Natural killer cell (primary cell): Measurements from ENCODE around the gene KCNK6. TPM values are rescaled to one million over a fixed set of nuclear protein-coding genes. Genes with fewer than 3 reads are reported as not detected.

ENCODE experiments used
- ATAC-seq, 3 donors: fragments of 150-1000 bp in 2 of 3; fragments of 200-7000 bp in 1 of 3; cut with Tn5 transposase; 1 replicate in 1 of 3; 2 replicates in 2 of 3; pipeline ENCODE4 v1.10.0; 2021; ENCODE audit warnings: mild to moderate bottlenecking in 2 of 3, moderate library complexity in 2 of 3
- DNase-seq, 2 donors: peaks; one replicate each; pipeline versions ENCODE4 v3.0.0 to v3.0.0-alpha.2; 2013 to 2021; ENCODE audit warnings: mixed read lengths in 1 of 2
- H3K27ac ChIP-seq: one replicate; pipeline ENCODE4 v1.5.1; 2013; ENCODE audit warnings: mild to moderate bottlenecking, low read length
- H3K27me3 ChIP-seq: one replicate; pipeline ENCODE4 v1.6.1; 2013; ENCODE audit warnings: low read length; ENCODE audit not compliant: control insufficient read depth, insufficient read depth
- H3K36me3 ChIP-seq: one replicate; pipeline ENCODE4 v1.6.1; 2013; ENCODE audit warnings: low read length; ENCODE audit not compliant: control insufficient read depth, insufficient read depth
- H3K4me1 ChIP-seq: one replicate; pipeline ENCODE4 v1.6.1; 2013; ENCODE audit warnings: low read length; ENCODE audit not compliant: control insufficient read depth, insufficient read depth
- H3K4me3 ChIP-seq: one replicate; pipeline ENCODE4 v1.5.1; 2013; ENCODE audit warnings: low read length
- H3K9me3 ChIP-seq: one replicate; pipeline ENCODE4 v1.6.1; 2013; ENCODE audit warnings: low read length; ENCODE audit not compliant: control insufficient read depth, insufficient read depth
- H3K27ac Mint-ChIP-seq, 2 donors: one replicate each; pipeline ENCODE4 v1.8.0; 2022; ENCODE audit warnings: mild to moderate bottlenecking in 2 of 2, mixed read lengths in 2 of 2, moderate library complexity in 1 of 2
- H3K27me3 Mint-ChIP-seq, 2 donors: one replicate each; pipeline ENCODE4 v1.8.0; 2022; ENCODE audit warnings: low read depth in 2 of 2, mixed read lengths in 2 of 2
- H3K36me3 Mint-ChIP-seq: one replicate; pipeline ENCODE4 v1.8.0; 2022; ENCODE audit warnings: mixed read lengths
- H3K4me1 Mint-ChIP-seq, 2 donors: one replicate each; pipeline ENCODE4 v1.8.0; 2022; ENCODE audit warnings: mixed read lengths in 2 of 2
- H3K4me3 Mint-ChIP-seq: one replicate; pipeline ENCODE4 v1.8.0; 2022; ENCODE audit warnings: mild to moderate bottlenecking, moderate library complexity, mixed read lengths
- H3K9me3 Mint-ChIP-seq, 2 donors: one replicate each; pipeline ENCODE4 v1.8.0; 2022; ENCODE audit warnings: mixed read lengths in 2 of 2
- CTCF ChIP-seq: fragments of 200-600 bp; IDR thresholded peaks from one replicate; pipeline ENCODE4 v1.8.0; 2022; ENCODE audit warnings: antibody characterized with exemption
- WGBS: methylation state at CpG from one replicate; pipeline ENCODE4 v1.1.7; 2013; ENCODE audit warnings: missing lambda C conversion rate; ENCODE audit not compliant: insufficient coverage; 5-methylcytosine and 5-hydroxymethylcytosine counted together
- intact Hi-C: fragments of 100-400 bp; cut with micrococcal nuclease; formaldehyde crosslinking; loops from one replicate; pipeline ENCODE4 v1.14.2; 2022
- total RNA-seq, 4 donors: library from RNA; stranded (reverse); fragments of 120-200 nt in 1 of 4; gene quantifications; one replicate each; pipeline versions ENCODE4 v1.2.3 to v1.2.4, GENCODE V29; 2013 to 2022

KCNK6 gene
- total RNA-seq, 3 donors from 2014 or later (not counting 1 experiment from before 2014, with no cell fraction given) = 2.1 to 6.2 (median 2.5) TPM

GRCh38 chr19:38293281-38293680 is 26.4 kb upstream of the KCNK6 start:
- ATAC-seq (no peak), DNase-seq (no peak)
- Mint-ChIP-seq H3K27ac (no peak overlapping the region), H3K27me3 (no peaks in the 10 kb centered on the region), H3K36me3 (no peaks in the 10 kb centered on the region), H3K4me3 (no peak overlapping the region), H3K4me1 (no peaks in the 10 kb centered on the region), H3K9me3 (no peaks in the 10 kb centered on the region)
- no peak overlapping the region for H3K27ac ChIP-seq
- H3K4me1 ChIP-seq = peaks cover 7% of the 10 kb centered on the region
- no peaks in the 10 kb centered on the region for H3K36me3 ChIP-seq
- WGBS = 91% methylated on average over 9 of the region's 9 CpGs
- H3K27me3 ChIP-seq = no peaks in the 10 kb centered on the region
- no peak for TF ChIP-seq CTCF
- H3K4me3 ChIP-seq = no peak overlapping the region
- H3K9me3 ChIP-seq = no peaks in the 10 kb centered on the region
- intact Hi-C loops = no loop called here

DNA sequence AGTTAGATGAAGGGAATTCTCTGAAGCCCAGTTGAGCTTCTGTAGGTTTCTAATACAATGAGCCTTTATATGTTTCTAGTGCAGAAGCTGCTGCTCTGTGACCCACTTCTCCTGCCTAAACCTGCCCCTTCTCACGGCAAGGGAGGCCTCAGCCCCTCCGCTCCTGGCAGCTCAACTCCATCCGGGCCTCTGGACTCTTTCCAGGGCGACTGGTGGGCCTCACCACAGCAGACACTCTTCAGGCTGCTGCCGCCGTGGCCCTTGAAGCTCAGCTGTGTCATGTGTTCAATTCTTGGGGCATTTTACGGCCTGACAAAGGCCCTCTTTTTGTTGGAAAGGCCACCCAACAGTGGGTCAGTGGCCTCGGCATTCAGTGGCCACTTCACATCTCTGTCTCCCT is 25.6 kb upstream of the KCNK6 start:
- Mint-ChIP-seq H3K4me3 (no peak overlapping the region), H3K9me3 (no peaks in the 10 kb centered on the region), H3K27me3 (no peaks in the 10 kb centered on the region), H3K27ac (no peak overlapping the region), H3K4me1 (no peaks in the 10 kb centered on the region), H3K36me3 (no peaks in the 10 kb centered on the region)
- ATAC-seq (no peak), DNase-seq (no peak)
- H3K27ac ChIP-seq = no peak overlapping the region
- no peak for TF ChIP-seq CTCF
- WGBS = 83% methylated on average over 8 of the region's 8 CpGs
- H3K4me1 ChIP-seq = no peaks in the 10 kb centered on the region
- H3K27me3 ChIP-seq = no peaks in the 10 kb centered on the region
- H3K9me3 ChIP-seq = no peaks in the 10 kb centered on the region
- intact Hi-C loops = no loop called here
- H3K4me3 ChIP-seq = no peak overlapping the region
- no peaks in the 10 kb centered on the region for H3K36me3 ChIP-seq

DNA sequence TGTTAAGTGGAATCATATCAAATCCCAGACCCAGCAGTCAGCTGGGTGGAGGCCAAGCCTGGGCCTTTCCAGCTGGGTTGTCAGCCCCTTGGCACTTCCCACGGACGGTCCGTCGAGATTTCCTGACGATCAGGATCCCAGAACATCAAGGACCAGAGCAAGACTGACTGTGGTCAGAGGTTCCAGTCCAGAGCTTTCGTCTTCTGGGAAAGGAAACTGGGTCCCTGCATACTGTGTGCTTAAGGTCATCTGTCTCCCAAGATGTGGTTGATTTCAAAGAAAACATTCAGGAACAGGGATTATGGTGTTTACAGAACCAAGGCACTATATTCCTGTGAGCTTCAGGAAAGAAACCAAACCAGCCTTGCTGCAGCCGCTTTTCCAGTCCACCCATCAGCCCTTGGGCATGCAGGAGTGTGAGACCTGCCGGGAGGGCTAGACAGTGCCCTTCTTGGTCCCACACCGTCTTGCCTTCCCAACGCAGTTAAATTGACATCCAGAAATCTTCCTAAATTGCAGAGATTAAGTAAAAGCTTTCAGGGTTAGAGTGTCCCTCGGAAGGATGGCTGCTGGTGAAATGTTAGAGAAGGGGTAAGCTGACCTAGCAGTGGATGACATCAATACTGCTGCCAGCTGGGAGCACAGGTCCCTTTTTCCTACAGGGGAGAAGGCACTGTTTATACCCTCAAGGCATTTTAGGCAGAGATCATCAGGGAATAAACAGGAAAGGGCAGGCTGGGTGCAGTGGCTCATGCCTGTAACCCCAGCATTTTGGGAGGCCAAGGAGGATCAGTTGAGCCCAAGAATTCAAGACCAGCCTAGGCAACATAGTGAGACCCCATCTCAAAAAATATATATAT is 20.6 kb upstream of the KCNK6 start:
- H3K27ac ChIP-seq = no peak overlapping the region
- no peaks in the 10 kb centered on the region for H3K27me3 Mint-ChIP-seq
- ATAC-seq = no peak
- H3K4me1 ChIP-seq = peaks cover 9% of the 10 kb centered on the region
- no peak overlapping the region for H3K4me3 ChIP-seq
- no peak for DNase-seq
- no peaks in the 10 kb centered on the region for H3K36me3 ChIP-seq
- H3K9me3 ChIP-seq = no peaks in the 10 kb centered on the region
- intact Hi-C loops = no loop called here
- no peaks in the 10 kb centered on the region for H3K9me3 Mint-ChIP-seq
- TF ChIP-seq CTCF = no peak
- no peaks in the 10 kb centered on the region for H3K36me3 Mint-ChIP-seq
- no peak overlapping the region for H3K27ac Mint-ChIP-seq
- H3K27me3 ChIP-seq = no peaks in the 10 kb centered on the region
- 86% methylated on average over 11 of the region's 11 CpGs for WGBS
- no peak overlapping the region for H3K4me3 Mint-ChIP-seq
- no peaks in the 10 kb centered on the region for H3K4me1 Mint-ChIP-seq
